HFFc6 (cell line): ENCODE results near the gene RGMA. TPM values are rescaled to one million over a fixed set of nuclear protein-coding genes. Genes with fewer than 3 reads are reported as not detected.

Experiments used
- DNase-seq: peaks from one replicate; pipeline ENCODE4 v3.0.0-alpha.2; 2018
- H3K27ac Mint-ChIP-seq: 2 replicates; pipeline ENCODE4 v1.8.0; 2020; ENCODE audit warnings: mild to moderate bottlenecking, mixed read lengths
- H3K27me3 Mint-ChIP-seq: 2 replicates; pipeline ENCODE4 v1.8.0; 2021; ENCODE audit warnings: mild to moderate bottlenecking, moderate library complexity, mixed read lengths; ENCODE audit not compliant: insufficient read depth
- H3K36me3 Mint-ChIP-seq: 2 replicates; pipeline ENCODE4 v1.8.0; 2021; ENCODE audit warnings: low read depth, mixed read lengths
- H3K4me1 Mint-ChIP-seq: 2 replicates; pipeline ENCODE4 v1.8.0; 2020; ENCODE audit warnings: low read depth, mixed read lengths
- H3K4me3 Mint-ChIP-seq: 2 replicates; pipeline ENCODE4 v1.8.0; 2020; ENCODE audit warnings: mild to moderate bottlenecking, moderate library complexity, mixed read lengths
- H3K9me3 Mint-ChIP-seq: 2 replicates; pipeline ENCODE4 v1.8.0; 2020; ENCODE audit warnings: mild to moderate bottlenecking, mixed read lengths
- CTCF ChIP-seq: fragments of 200-600 bp; sonication (generic); IDR thresholded peaks from 2 replicates; pipeline ENCODE4 v1.5.0; 2021; ENCODE audit warnings: antibody characterized with exemption, mild to moderate bottlenecking
- total RNA-seq, 6 experiments: library from RNA; stranded (reverse); fragmentation: NEBNext Ultra II Directional; extraction: Animal tissue kit (Norgen Biotek cat#: 25700); gene quantifications; 2 replicates in 1 of 6; 3 replicates in 5 of 6; pipeline ENCODE4 v1.2.3, GENCODE V29; 2021

The RGMA gene
- total RNA-seq, 6 experiments from 2014 or later: 0.07 to 0.32 (median 0.19) TPM; not detected in 1

- no peak overlapping the region for H3K27ac Mint-ChIP-seq
- peaks cover 44% of the 10 kb centered on the region for H3K9me3 Mint-ChIP-seq
- no peak overlapping the region for H3K4me3 Mint-ChIP-seq
- no peaks in the 10 kb centered on the region for H3K36me3 Mint-ChIP-seq
- no peak for TF ChIP-seq CTCF
- DNase-seq: no peak
- no peaks in the 10 kb centered on the region for H3K27me3 Mint-ChIP-seq
- no peaks in the 10 kb centered on the region for H3K4me1 Mint-ChIP-seq
Measured at GRCh38 chr15:93121973-93122910, 33.2 kb upstream of the RGMA start.

- H3K9me3 Mint-ChIP-seq: peaks cover 40% of the 10 kb centered on the region
- H3K36me3 Mint-ChIP-seq: no peaks in the 10 kb centered on the region
- TF ChIP-seq CTCF: no peak
- DNase-seq: no peak
- H3K4me3 Mint-ChIP-seq: no peak overlapping the region
- H3K4me1 Mint-ChIP-seq: no peaks in the 10 kb centered on the region
- H3K27me3 Mint-ChIP-seq: peaks cover 2% of the 10 kb centered on the region; the same call in 1 of the 2 replicates
- H3K27ac Mint-ChIP-seq: no peak overlapping the region
Measured at GRCh38 chr15:93121107-93121506, 32.1 kb upstream of the RGMA start.

GRCh38 chr15:93118904-93119303 lies 29.9 kb upstream of the RGMA start:
- TF ChIP-seq CTCF: no peak
- no peaks in the 10 kb centered on the region for H3K36me3 Mint-ChIP-seq

GRCh38 chr15:93111451-93111850 lies 22.4 kb upstream of the RGMA start:
- peaks cover 2% of the 10 kb centered on the region; the same call in 1 of the 2 replicates for H3K27me3 Mint-ChIP-seq

More at GRCh38 chr15:93118904-93119303, 29.9 kb upstream of the RGMA start:
- DNase-seq: no peak
- no peak overlapping the region for H3K27ac Mint-ChIP-seq
- peaks cover 23% of the 10 kb centered on the region for H3K9me3 Mint-ChIP-seq
- no peak overlapping the region for H3K4me3 Mint-ChIP-seq
- no peaks in the 10 kb centered on the region for H3K4me1 Mint-ChIP-seq
- H3K27me3 Mint-ChIP-seq: peaks cover 2% of the 10 kb centered on the region; the same call in 1 of the 2 replicates

GRCh38 chr15:93110502-93111040 lies 21.6 kb upstream of the RGMA start:
- Mint-ChIP-seq H3K36me3 (no peaks in the 10 kb centered on the region), H3K9me3 (peaks cover 18% of the 10 kb centered on the region), H3K4me3 (no peak overlapping the region), H3K4me1 (no peaks in the 10 kb centered on the region), H3K27me3 (no peaks in the 10 kb centered on the region; the same call in 1 of the 2 replicates), H3K27ac (no peak overlapping the region)
- no peak for TF ChIP-seq CTCF
- DNase-seq: no peak

More at GRCh38 chr15:93111451-93111850, 22.4 kb upstream of the RGMA start:
- no peak for TF ChIP-seq CTCF
- Mint-ChIP-seq H3K36me3 (no peaks in the 10 kb centered on the region), H3K27ac (no peak overlapping the region), H3K4me1 (no peaks in the 10 kb centered on the region), H3K4me3 (no peak overlapping the region), H3K9me3 (peaks cover 22% of the 10 kb centered on the region)
- no peak for DNase-seq
